Embryonic facial prominence (tissue), 1 donor: ENCODE results near the gene SLC26A3.

Source experiments
- DNase-seq: peaks from one replicate; pipeline ENCODE4 v3.0.0-alpha.2; 2016; ENCODE audit errors: extremely low spot score

Gene SLC26A3

GRCh38 chr7:107816011-107816566, 13.1 kb upstream of the SLC26A3 start:
- DNase-seq, result peak; percentile 9

GRCh38 chr7:107815254-107815882, 12.3 kb upstream of the SLC26A3 start:
- no peak for DNase-seq

- no peak for DNase-seq
These were observed 10.5 kb upstream of the SLC26A3 start for GRCh38 chr7:107813524-107813923.

- no peak for DNase-seq
These were observed 8.9 kb upstream of the SLC26A3 start for GRCh38 chr7:107811934-107812333.

GRCh38 chr7:107810626-107811025, 7.6 kb upstream of the SLC26A3 start:
- DNase-seq, result no peak

- no peak for DNase-seq
These were observed 6.2 kb upstream of the SLC26A3 start for GRCh38 chr7:107809179-107809578.

GRCh38 chr7:107799647-107800264, 3.3 kb downstream of the SLC26A3 start:
- no peak for DNase-seq

- DNase-seq, result no peak
These were observed 10.7 kb downstream of the SLC26A3 start for GRCh38 chr7:107792364-107792763.

- DNase-seq, result no peak
These were observed 13.4 kb downstream of the SLC26A3 start for GRCh38 chr7:107789647-107790046.

GRCh38 chr7:107788662-107789061, 14.4 kb downstream of the SLC26A3 start:
- DNase-seq, result no peak

GRCh38 chr7:107788216-107788615, 14.8 kb downstream of the SLC26A3 start:
- no peak for DNase-seq

- no peak for DNase-seq
These were observed 17.1 kb downstream of the SLC26A3 start for GRCh38 chr7:107785926-107786325.

- no peak for DNase-seq
These were observed 17.9 kb downstream of the SLC26A3 start for GRCh38 chr7:107785170-107785569.

- no peak for DNase-seq
These were observed 19.4 kb downstream of the SLC26A3 start for GRCh38 chr7:107783648-107784047.

GRCh38 chr7:107782374-107782773, 20.6 kb downstream of the SLC26A3 start:
- no peak for DNase-seq

- DNase-seq, result no peak
These were observed 23.4 kb downstream of the SLC26A3 start for GRCh38 chr7:107779647-107780099.

- no peak for DNase-seq
These were observed 24.7 kb downstream of the SLC26A3 start for GRCh38 chr7:107778283-107778682.

GRCh38 chr7:107777702-107778101, 25.3 kb downstream of the SLC26A3 start:
- no peak for DNase-seq

- DNase-seq, result no peak
These were observed 30.0 kb downstream of the SLC26A3 start for GRCh38 chr7:107773027-107773426.

- no peak for DNase-seq
These were observed 34.8 kb downstream of the SLC26A3 start for GRCh38 chr7:107768263-107768662.

- DNase-seq, result no peak
These were observed 35.6 kb downstream of the SLC26A3 start for GRCh38 chr7:107767391-107767790.

GRCh38 chr7:107758667-107759066, 44.4 kb downstream of the SLC26A3 start:
- DNase-seq, result no peak

- DNase-seq, result no peak
These were observed 48.4 kb downstream of the SLC26A3 start for GRCh38 chr7:107754642-107755041.
